Measurements from ENCODE around the gene NPAS1. TPM values are rescaled to one million over a fixed set of nuclear protein-coding genes. Genes with fewer than 3 reads are reported as not detected.

NPAS1 gene
- total and polyA plus RNA-seq, 2 of the 8 experiments (the other 6 are each of a cell fraction or from before 2014, with no cell fraction given), result 9.9 to 13.9 TPM

DNA sequence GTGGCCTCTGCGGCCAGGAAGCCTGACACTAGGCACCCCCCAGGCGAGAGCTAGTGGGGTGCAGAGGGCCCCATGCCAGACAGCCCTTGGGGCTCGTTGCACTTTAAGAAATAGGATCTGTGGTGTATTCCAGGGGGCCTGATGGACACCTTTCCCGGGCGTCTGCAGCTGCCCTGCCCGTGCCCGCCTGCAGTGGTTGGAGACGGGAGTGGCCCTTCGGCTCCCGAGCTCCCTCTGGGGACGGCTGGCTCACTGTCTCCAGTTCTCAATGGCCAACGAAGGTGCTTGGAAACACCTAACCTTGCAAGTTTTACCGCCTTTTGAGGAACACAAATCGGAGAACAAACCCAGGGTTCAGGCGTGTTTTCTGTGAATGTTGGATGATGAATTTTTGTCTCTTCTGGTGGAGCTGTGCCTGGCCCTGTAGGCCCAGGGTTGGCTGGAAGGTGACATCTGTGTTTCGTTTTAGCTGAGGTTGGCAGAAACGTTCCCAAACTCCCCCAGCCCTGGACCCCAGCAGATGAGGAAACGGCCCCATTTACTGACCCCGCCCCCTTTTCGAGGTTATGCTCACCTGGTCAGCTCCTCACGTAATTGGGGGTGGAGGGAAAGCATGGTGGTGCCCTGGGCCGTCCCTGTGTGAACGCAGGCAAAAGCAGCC is 17.4 kb upstream of the NPAS1 start:
- peaks cover 0 to 8% of the 10 kb centered on the region in 2 experiments for H4K20me1 ChIP-seq (replicated peaks in 1 of 2; ENCODE audit: control insufficient read depth in 1 of 2, insufficient read depth in 2 of 2, low read length in 2 of 2)
- H3K79me1 ChIP-seq (ENCODE audit: low read depth, low read length), result peaks cover 2% of the 10 kb centered on the region; the same call in 1 of the 2 replicates
- no peaks in the 10 kb centered on the region for H3K9me3 ChIP-seq (ENCODE audit: insufficient read depth in 2 of 2, low read depth in 1 of 2, low read length in 1 of 2)
- no peaks in the 10 kb centered on the region for H3K23me2 ChIP-seq (ENCODE audit: low read depth, low read length)
- H2BK5ac ChIP-seq (ENCODE audit: low read depth, low read length), result 0 out of 2 replicates have a peak overlapping the region, but pooled peaks have one; percentile 35
- no peak overlapping the region for H3K18ac ChIP-seq (ENCODE audit: extremely low read depth, low read length)
- H2AK5ac ChIP-seq (ENCODE audit: low read depth, low read length), result no peak overlapping the region
- peaks cover 0 to 5% (median 0%) of the 10 kb centered on the region in 4 experiments; a peak in 2 of 7 replicates for H3K4me1 ChIP-seq (replicated peaks in 1 of 4; ENCODE audit: control insufficient read depth in 3 of 4, insufficient read depth in 4 of 4, low read length in 3 of 4)
- H3K9ac ChIP-seq (replicated peaks in 1 of 4; ENCODE audit: extremely low read depth in 1 of 4, low read depth in 3 of 4, low read length in 3 of 4), result no peak overlapping the region
- no peak overlapping the region for H2BK15ac ChIP-seq (ENCODE audit: low read length)
- no peak overlapping the region for H2BK120ac ChIP-seq (replicated peaks; ENCODE audit: low read depth, low read length)
- H4K8ac ChIP-seq (ENCODE audit: extremely low read depth, insufficient read depth, low read length), result no peak overlapping the region
- peaks cover 2 to 22% (median 14%) of the 10 kb centered on the region in 4 experiments; a peak in 6 of 8 replicates for H3K36me3 ChIP-seq (ENCODE audit: control insufficient read depth in 2 of 4, insufficient read depth in 4 of 4, low read length in 3 of 4)
- H3K14ac ChIP-seq (ENCODE audit: insufficient read length), result no peak overlapping the region
- H3K56ac ChIP-seq (replicated peaks; ENCODE audit: insufficient read length, low read depth, low read length), result no peak overlapping the region
- CTCF ChIA-PET (ENCODE audit: partially characterized antibody), result interaction anchor here (1.2 to 6.1 kb wide), 11 partner anchors 10 to 146 kb away, joined by 3 to 43 read pairs (median 4); partner anchors contain the start of gene NPAS1
- H3K4ac ChIP-seq (replicated peaks; ENCODE audit: insufficient read length, low read depth, low read length), result no peak overlapping the region
- no peak overlapping the region for H2BK12ac ChIP-seq (ENCODE audit: low read depth, low read length)
- no peak overlapping the region for H3K23ac ChIP-seq (ENCODE audit: insufficient read length)
- no peak overlapping the region for H2AFZ ChIP-seq (ENCODE audit: low read length)
- H3K79me2 ChIP-seq (ENCODE audit: control insufficient read depth in 1 of 2, insufficient read depth in 2 of 2, low read length in 2 of 2), result no peaks in the 10 kb centered on the region
- POLR2A ChIA-PET (ENCODE audit: partially characterized antibody), result interaction anchor here (0.9 to 1.9 kb wide), 7 partner anchors 9 to 213 kb away, joined by 3 to 7 read pairs (median 4); partner anchors contain the start of gene SLC1A5
- no peak overlapping the region for H3K4me3 ChIP-seq (ENCODE audit: extremely low read depth in 1 of 4, insufficient read depth in 2 of 4, low read depth in 3 of 4, low read length in 4 of 4)
- FAIRE-seq (no peak), DNase-seq (ENCODE audit: low read depth in 1 of 2, low spot score in 2 of 2) (no peak)
- no peak overlapping the region for H2BK20ac ChIP-seq (ENCODE audit: low read length)
- no peak overlapping the region for H4K91ac ChIP-seq (replicated peaks; ENCODE audit: insufficient read length, low read length)
- WGBS, 2 experiments (ENCODE audit: extremely low coverage in 1 of 2, insufficient coverage in 1 of 2, insufficient read length in 1 of 2, insufficient replicate concordance in 2 of 2, low coverage in 1 of 2, low lambda C conversion rate in 2 of 2, missing lambda C conversion rate in 1 of 2), result 82% methylated on average over 23 of the region's 23 CpGs; no CpG with 5 or more reads in 1 of the 2 experiments
- H3K27ac ChIP-seq (ENCODE audit: low read depth, low read length), result no peak overlapping the region
- no peak overlapping the region for H4K5ac ChIP-seq (ENCODE audit: insufficient read length, low read depth, low read length)
- H3K27me3 ChIP-seq (replicated peaks in 1 of 4; ENCODE audit: control insufficient read depth in 3 of 4, extremely low read depth in 1 of 4, insufficient read depth in 3 of 4, low read length in 3 of 4), result no peaks in the 10 kb centered on the region
- TF ChIP-seq YY1 (IDR thresholded peaks at IDR 0.05; ENCODE audit: low read depth, low read length) (no peak), CTCF (IDR thresholded peaks at IDR 0.05; ENCODE audit: control extremely low read depth in 1 of 3, insufficient read depth in 1 of 3, low read depth in 1 of 3, low read length in 3 of 3) (peak in 2 of 3 experiments; percentile 24 to 35; a peak in 3 of 4 replicates), RAD21 (IDR thresholded peaks at IDR 0.05 in 1 of 2, conservative IDR thresholded peaks at IDR 0.05 in 1 of 2; ENCODE audit: low read depth in 2 of 2, low read length in 2 of 2) (peak in 1 of 2 experiments; percentile 26; a peak in 2 of 4 replicates), E2F6 (IDR thresholded peaks at IDR 0.05) (peak; percentile 39; the same call in 1 of the 2 replicates)
- no peak overlapping the region for H3K4me2 ChIP-seq (ENCODE audit: insufficient read depth in 1 of 2, low read depth in 2 of 2, low read length in 2 of 2)
